HS-27A (cell line): ENCODE results near the gene ALB.
"Not testable (repeated sequence)": the region's sequence is repeated elsewhere in the genome, so short reads cannot be mapped to it uniquely, and the experiment has no call there.

Experiments
- DNase-seq: peaks from one replicate; pipeline ENCODE4 v3.0.0-alpha.2; 2012; ENCODE audit warnings: low read depth, missing footprints

ALB gene

GRCh38 chr4:73404042-73404441 is at the start of gene ALB:
Gene ALB (plus strand): TSS chr4:73404287. CDS start chr4:73404328, 41 bp downstream.
- no peak for DNase-seq

GRCh38 chr4:73357174-73357573 is 46.9 kb upstream of the ALB start:
- DNase-seq, result not testable (repeated sequence)

- not testable (repeated sequence) for DNase-seq
These were observed 34.4 kb upstream of the ALB start for GRCh38 chr4:73369506-73370199.

- no peak for DNase-seq
These were observed 28.8 kb upstream of the ALB start for GRCh38 chr4:73375328-73375741.

- no peak for DNase-seq
These were observed 27.8 kb upstream of the ALB start for GRCh38 chr4:73376251-73376650.

GRCh38 chr4:73376976-73377375 is 27.1 kb upstream of the ALB start:
- no peak for DNase-seq

GRCh38 chr4:73378887-73379286 is 25.2 kb upstream of the ALB start:
- no peak for DNase-seq

GRCh38 chr4:73379946-73380345 is 24.1 kb upstream of the ALB start:
- no peak for DNase-seq

- DNase-seq, result no peak
These were observed 22.9 kb upstream of the ALB start for GRCh38 chr4:73381214-73381613.

- no peak for DNase-seq
These were observed 20.6 kb upstream of the ALB start for GRCh38 chr4:73383452-73383851.

GRCh38 chr4:73387552-73387951 is 16.5 kb upstream of the ALB start:
- no peak for DNase-seq

- DNase-seq, result no peak
These were observed 15.2 kb upstream of the ALB start for GRCh38 chr4:73388887-73389286.

- not testable (repeated sequence) for DNase-seq
These were observed 14.4 kb upstream of the ALB start for GRCh38 chr4:73389663-73390062.

- DNase-seq, result no peak
These were observed 12.3 kb upstream of the ALB start for GRCh38 chr4:73391774-73392173.

GRCh38 chr4:73392936-73393335 is 11.2 kb upstream of the ALB start:
- no peak for DNase-seq

- no peak for DNase-seq
These were observed 7.8 kb upstream of the ALB start for GRCh38 chr4:73396304-73396703.

- no peak for DNase-seq
These were observed 6.8 kb upstream of the ALB start for GRCh38 chr4:73396993-73397972.

GRCh38 chr4:73401412-73401811 is 2.7 kb upstream of the ALB start:
- no peak for DNase-seq

- no peak for DNase-seq
These were observed 370 bp downstream of the ALB start for GRCh38 chr4:73404457-73404856.

- no peak for DNase-seq
These were observed 1.1 kb downstream of the ALB start for GRCh38 chr4:73405138-73405537.

- no peak for DNase-seq
These were observed 2.4 kb downstream of the ALB start for GRCh38 chr4:73406548-73406875.

- DNase-seq, result no peak
These were observed 3.2 kb downstream of the ALB start for GRCh38 chr4:73407227-73407673.

- DNase-seq, result no peak
These were observed 4.2 kb downstream of the ALB start for GRCh38 chr4:73408181-73408867.
